Measurements from ENCODE around the gene DCXR.
"Not testable (repeated sequence)": the region's sequence is repeated elsewhere in the genome, so short reads cannot be mapped to it uniquely, and the experiment has no call there.

Gene DCXR

GRCh38 chr17:82039695-82040299 is 2.3 kb upstream of the DCXR start:
- Histone ChIP-seq H3K4me2 (ENCODE audit: low read length) (no peak overlapping the region), H3K79me2 (ENCODE audit: low read length) (peaks cover 7% of the 10 kb centered on the region), H3K9me3 (ENCODE audit: insufficient read depth, low read length) (no peaks in the 10 kb centered on the region), H3K4me1 (ENCODE audit: low read length) (peaks cover 19% of the 10 kb centered on the region), H3K4me3 (ENCODE audit: low read length) (no peak overlapping the region), H4K20me1 (ENCODE audit: insufficient read depth, low read length) (peaks cover 5% of the 10 kb centered on the region; the same call in 1 of the 2 replicates), H3K27me3 (ENCODE audit: low read depth, low read length) (no peaks in the 10 kb centered on the region), H3K36me3 (replicated peaks; ENCODE audit: low read depth, low read length) (peaks cover 7% of the 10 kb centered on the region), H3K27ac (ENCODE audit: low read length) (no peak overlapping the region), H2AFZ (ENCODE audit: low read depth, low read length) (no peak overlapping the region), H3K9ac (ENCODE audit: low read length) (no peak overlapping the region)
- TF ChIP-seq EZH2phosphoT487 (IDR thresholded peaks at IDR 0.05; ENCODE audit: low read depth) (no peak), CTCF (IDR thresholded peaks at IDR 0.05; ENCODE audit: low read depth, low read length) (no peak)

- not testable (repeated sequence) for H3K27ac ChIP-seq (ENCODE audit: low read length); H3K27me3 ChIP-seq (ENCODE audit: low read depth, low read length); H3K36me3 ChIP-seq (replicated peaks; ENCODE audit: low read depth, low read length); H3K4me3 ChIP-seq (ENCODE audit: low read length); H4K20me1 ChIP-seq (ENCODE audit: insufficient read depth, low read length); H3K4me2 ChIP-seq (ENCODE audit: low read length); H3K79me2 ChIP-seq (ENCODE audit: low read length); H2AFZ ChIP-seq (ENCODE audit: low read depth, low read length); H3K9me3 ChIP-seq (ENCODE audit: insufficient read depth, low read length); H3K9ac ChIP-seq (ENCODE audit: low read length)
- peaks cover 19% of the 10 kb centered on the region for H3K4me1 ChIP-seq (ENCODE audit: low read length)
Observed at GRCh38 chr17:82038796-82039409, 1.4 kb upstream of the DCXR start.

- Histone ChIP-seq H3K9me3 (ENCODE audit: insufficient read depth, low read length) (no peaks in the 10 kb centered on the region), H3K27me3 (ENCODE audit: low read depth, low read length) (no peaks in the 10 kb centered on the region), H3K4me3 (ENCODE audit: low read length) (peak overlapping the region; percentile 98), H3K9ac (ENCODE audit: low read length) (peak overlapping the region; percentile 26; the same call in 1 of the 2 replicates), H3K79me2 (ENCODE audit: low read length) (peaks cover 7% of the 10 kb centered on the region), H3K4me1 (ENCODE audit: low read length) (peaks cover 19% of the 10 kb centered on the region), H3K27ac (ENCODE audit: low read length) (no peak overlapping the region), H4K20me1 (ENCODE audit: insufficient read depth, low read length) (peaks cover 5% of the 10 kb centered on the region; the same call in 1 of the 2 replicates), H3K4me2 (ENCODE audit: low read length) (peak overlapping the region; percentile 99), H3K36me3 (replicated peaks; ENCODE audit: low read depth, low read length) (peaks cover 7% of the 10 kb centered on the region), H2AFZ (ENCODE audit: low read depth, low read length) (peak overlapping the region; percentile 93)
- TF ChIP-seq EZH2phosphoT487 (IDR thresholded peaks at IDR 0.05; ENCODE audit: low read depth) (no peak), CTCF (IDR thresholded peaks at IDR 0.05; ENCODE audit: low read depth, low read length) (no peak)
Observed at GRCh38 chr17:82037889-82038195, 345 bp upstream of the DCXR start.

- Histone ChIP-seq H2AFZ (ENCODE audit: low read depth, low read length) (peak overlapping the region; percentile 43; the same call in 1 of the 2 replicates), H3K4me3 (ENCODE audit: low read length) (peak overlapping the region; percentile 98), H3K36me3 (replicated peaks; ENCODE audit: low read depth, low read length) (peaks cover 7% of the 10 kb centered on the region), H4K20me1 (ENCODE audit: insufficient read depth, low read length) (peaks cover 5% of the 10 kb centered on the region; the same call in 1 of the 2 replicates), H3K79me2 (ENCODE audit: low read length) (peaks cover 7% of the 10 kb centered on the region), H3K27ac (ENCODE audit: low read length) (peak overlapping the region; percentile 86), H3K27me3 (ENCODE audit: low read depth, low read length) (no peaks in the 10 kb centered on the region), H3K9me3 (ENCODE audit: insufficient read depth, low read length) (no peaks in the 10 kb centered on the region), H3K4me2 (ENCODE audit: low read length) (peak overlapping the region; percentile 99), H3K9ac (ENCODE audit: low read length) (peak overlapping the region; percentile 72), H3K4me1 (ENCODE audit: low read length) (peaks cover 19% of the 10 kb centered on the region)
- no peak for TF ChIP-seq EZH2phosphoT487 (IDR thresholded peaks at IDR 0.05; ENCODE audit: low read depth)
- no peak for TF ChIP-seq CTCF (IDR thresholded peaks at IDR 0.05; ENCODE audit: low read depth, low read length)
Observed at GRCh38 chr17:82036634-82037091, 834 bp downstream of the DCXR start.

Measured in OCI-LY3 (cell line).